ENCODE measurements around the gene STUB1. TPM values are rescaled to one million over a fixed set of nuclear protein-coding genes. Genes with fewer than 3 reads are reported as not detected.
A peak's percentile ranks its signal among the peaks of the same experiment; 100 is the strongest.

The STUB1 gene
- total RNA-seq, 1 donor from 2014 or later: 124 TPM

GRCh38 chr16:684071-684794, 4.0 kb downstream of the STUB1 start, which contains the start of gene JMJD8:
Gene JMJD8 (minus strand): TSS chr16:684334. CDS start chr16:684319, 15 bp downstream.
- intact Hi-C loops (cut with DNase I): no loop called here
- no peaks in the 10 kb centered on the region for H3K27me3 ChIP-seq
- no peak for DNase-seq (ENCODE audit: extremely low spot score in 2 of 2)
- peak within 1 kb of the TSS; percentile 67 for H3K27ac ChIP-seq
- H3K4me1 ChIP-seq: peaks cover 60% of the 10 kb centered on the region
- TF ChIP-seq POLR2AphosphoS5 (IDR thresholded peaks at IDR 0.05; ENCODE audit: insufficient read depth in 1 of 2, low read depth in 1 of 2) (peak; percentile 76 to 89), CTCF (IDR thresholded peaks at IDR 0.05) (no peak), POLR2A (IDR thresholded peaks at IDR 0.05) (peak in 1 of 2 donors; percentile 15)
- peak within 1 kb of the TSS; percentile 60 to 92 for H3K4me3 ChIP-seq
- no peaks in the 10 kb centered on the region for H3K9me3 ChIP-seq
- H3K36me3 ChIP-seq: peaks cover 0 to 29% of the 10 kb centered on the region in 2 donors

GRCh38 chr16:684961-685696, 4.9 kb downstream of the STUB1 start:
- Histone ChIP-seq H3K36me3 (peaks cover 0 to 29% of the 10 kb centered on the region in 2 donors), H3K9me3 (no peaks in the 10 kb centered on the region), H3K4me3 (peak overlapping the region; percentile 60 to 92), H3K27ac (peak overlapping the region; percentile 67), H3K4me1 (peaks cover 64% of the 10 kb centered on the region), H3K27me3 (no peaks in the 10 kb centered on the region)
- intact Hi-C loops (cut with DNase I): no loop called here
- TF ChIP-seq POLR2A (IDR thresholded peaks at IDR 0.05) (no peak), CTCF (IDR thresholded peaks at IDR 0.05) (no peak)
- DNase-seq (ENCODE audit: extremely low spot score in 2 of 2): no peak

GRCh38 chr16:685967-686366, 5.8 kb downstream of the STUB1 start:
- Histone ChIP-seq H3K4me1 (peaks cover 68% of the 10 kb centered on the region), H3K36me3 (peaks cover 0 to 29% of the 10 kb centered on the region in 2 donors), H3K9me3 (no peaks in the 10 kb centered on the region), H3K27me3 (no peaks in the 10 kb centered on the region), H3K4me3 (no peak overlapping the region), H3K27ac (no peak overlapping the region)
- intact Hi-C loops (cut with DNase I): no loop called here
- TF ChIP-seq CTCF (IDR thresholded peaks at IDR 0.05) (no peak), POLR2A (IDR thresholded peaks at IDR 0.05) (no peak), POLR2AphosphoS5 (IDR thresholded peaks at IDR 0.05; ENCODE audit: insufficient read depth in 1 of 2, low read depth in 1 of 2) (no peak)
- DNase-seq (ENCODE audit: extremely low spot score in 2 of 2): no peak

- intact Hi-C loops (cut with DNase I): no loop called here
- Histone ChIP-seq H3K4me1 (peaks cover 63% of the 10 kb centered on the region), H3K36me3 (peaks cover 0 to 28% of the 10 kb centered on the region in 2 donors), H3K4me3 (no peak overlapping the region), H3K27me3 (no peaks in the 10 kb centered on the region), H3K27ac (no peak overlapping the region), H3K9me3 (no peaks in the 10 kb centered on the region)
- TF ChIP-seq CTCF (IDR thresholded peaks at IDR 0.05) (no peak), POLR2AphosphoS5 (IDR thresholded peaks at IDR 0.05; ENCODE audit: insufficient read depth in 1 of 2, low read depth in 1 of 2) (no peak), POLR2A (IDR thresholded peaks at IDR 0.05) (no peak)
- no peak for DNase-seq (ENCODE audit: extremely low spot score in 2 of 2)
These were observed 6.5 kb downstream of the STUB1 start for GRCh38 chr16:686459-687260.

Data from vagina (tissue), 2 donors.